HEK293 (cell line): ENCODE results near the gene TP63.

Experiments used
- CTCF ChIA-PET: fragments of 350-600 bp; formaldehyde crosslinking; extraction: SDS; loops from one replicate; lab custom pipeline; 2021; ENCODE audit warnings: antibody characterized with exemption; lab: Yijun Ruan, JAX
- POLR2A ChIA-PET: fragments of 300-600 bp; formaldehyde crosslinking; extraction: SDS; loops from one replicate; lab custom pipeline; 2020; ENCODE audit warnings: antibody characterized with exemption, inconsistent platforms; lab: Yijun Ruan, JAX
- H3K27ac ChIP-seq: fragments of 200-500 bp; sonication (Bioruptor generic); 2 replicates; pipeline ENCODE4 v1.5.1; 2014; ENCODE audit warnings: low read depth, low read length, control low read depth, inconsistent platforms; ENCODE audit errors: extremely low read depth
- H3K36me3 ChIP-seq, 2 experiments: fragments of 200-500 bp in 1 of 2; sonication (Bioruptor generic) in 1 of 2; 1 replicate in 1 of 2; 2 replicates in 1 of 2; pipeline ENCODE4 v1.5.1; 2014 to 2017; ENCODE audit warnings: inconsistent platforms in 2 of 2, low read length in 2 of 2; ENCODE audit not compliant: control insufficient read depth in 2 of 2, insufficient read depth in 1 of 2
- H3K4me1 ChIP-seq: fragments of 200-500 bp; sonication (Bioruptor generic); 2 replicates; pipeline ENCODE4 v1.5.1; 2014; ENCODE audit warnings: mild to moderate bottlenecking, low read length, inconsistent platforms; ENCODE audit not compliant: control insufficient read depth, insufficient read depth
- H3K4me3 ChIP-seq: 2 replicates; pipeline ENCODE4 v1.5.1; 2011; ENCODE audit warnings: low read depth, mild to moderate bottlenecking, control low read depth, low read length, moderate library complexity
- H3K9me3 ChIP-seq: fragments of 200-500 bp; sonication (Bioruptor generic); 2 replicates; pipeline ENCODE4 v1.5.1; 2014; ENCODE audit warnings: low read depth, low read length, inconsistent platforms; ENCODE audit not compliant: control insufficient read depth, insufficient read depth
- FEZF1 ChIP-seq: fragments of 450-650 bp; formaldehyde crosslinking; IDR thresholded peaks from 2 replicates; pipeline ENCODE4 v1.5.1; 2016; ENCODE audit warnings: missing biosample characterization, missing genetic modification characterization
- GLI2 ChIP-seq: fragments of 450-650 bp; formaldehyde crosslinking; IDR thresholded peaks from 2 replicates; pipeline ENCODE4; 2017; ENCODE audit warnings: missing biosample characterization, missing genetic modification characterization, low read depth, borderline replicate concordance
- KLF10 ChIP-seq: fragments of 450-650 bp; IDR thresholded peaks from 2 replicates; pipeline ENCODE4 v1.5.1; 2018; ENCODE audit warnings: missing biosample characterization, mild to moderate bottlenecking, missing genetic modification characterization
- REST ChIP-seq: fragments of 450-650 bp; formaldehyde crosslinking; IDR thresholded peaks from 2 replicates; pipeline ENCODE4 v1.5.1; 2016; ENCODE audit warnings: missing biosample characterization, missing genetic modification characterization
- ZIC2 ChIP-seq: fragments of 450-650 bp; formaldehyde crosslinking; IDR thresholded peaks from 2 replicates; pipeline ENCODE4 v1.5.1; 2016; ENCODE audit warnings: missing biosample characterization, missing genetic modification characterization
- ZNF202 ChIP-seq: fragments of 450-650 bp; formaldehyde crosslinking; IDR thresholded peaks from 2 replicates; pipeline ENCODE4 v1.5.1; 2016; ENCODE audit warnings: missing biosample characterization, missing genetic modification characterization, borderline replicate concordance
- ZNF324 ChIP-seq: fragments of 450-650 bp; formaldehyde crosslinking; IDR thresholded peaks from 2 replicates; pipeline ENCODE4 v1.5.1; 2016; ENCODE audit warnings: missing biosample characterization, missing genetic modification characterization
- ZNF426 ChIP-seq: fragments of 450-650 bp; formaldehyde crosslinking; IDR thresholded peaks from 2 replicates; pipeline ENCODE4 v1.5.1; 2017; ENCODE audit warnings: missing biosample characterization, missing genetic modification characterization, mild to moderate bottlenecking, inconsistent platforms, moderate library complexity
- ZNF514 ChIP-seq: fragments of 450-650 bp; formaldehyde crosslinking; IDR thresholded peaks from 2 replicates; pipeline ENCODE4 v1.5.1; 2016; ENCODE audit warnings: missing biosample characterization, missing genetic modification characterization
- ZNF654 ChIP-seq: fragments of 450-650 bp; formaldehyde crosslinking; IDR thresholded peaks from 2 replicates; pipeline ENCODE4 v1.5.1; 2016; ENCODE audit warnings: low read depth, missing biosample characterization, missing genetic modification characterization
- ZNF658 ChIP-seq: fragments of 450-650 bp; formaldehyde crosslinking; IDR thresholded peaks from 2 replicates; pipeline ENCODE4; 2016; ENCODE audit warnings: missing biosample characterization, missing genetic modification characterization
- TF ChIP-seq, protein P1 (sequence below): fragments of 450-650 bp; formaldehyde crosslinking; IDR thresholded peaks from 2 replicates; pipeline ENCODE4 v1.5.1; 2016; ENCODE audit warnings: missing biosample characterization, missing genetic modification characterization

Gene TP63

GRCh38 chr3:189942948-189943347 lies 311.8 kb downstream of the TP63 start:
- Histone ChIP-seq H3K9me3 (no peaks in the 10 kb centered on the region), H3K4me3 (no peak overlapping the region), H3K36me3 (no peaks in the 10 kb centered on the region), H3K27ac (no peak overlapping the region), H3K4me1 (no peaks in the 10 kb centered on the region)
- CTCF ChIA-PET, result interaction anchor here (0.9 kb wide), 1 partner anchor 15 kb away, joined by 3 read pairs; no protein-coding TSS in a partner anchor
- POLR2A ChIA-PET, result no interaction called here
- no peak for TF ChIP-seq KLF10 (tag by site-specific recombination)
- no peak for TF ChIP-seq ZNF324 (tag by site-specific recombination)
- no peak for TF ChIP-seq ZNF514 (tag by site-specific recombination)
- no peak for TF ChIP-seq ZNF654 (tag by site-specific recombination)
- no peak for TF ChIP-seq ZNF426 (tag by site-specific recombination)
- TF ChIP-seq, protein P1, sequence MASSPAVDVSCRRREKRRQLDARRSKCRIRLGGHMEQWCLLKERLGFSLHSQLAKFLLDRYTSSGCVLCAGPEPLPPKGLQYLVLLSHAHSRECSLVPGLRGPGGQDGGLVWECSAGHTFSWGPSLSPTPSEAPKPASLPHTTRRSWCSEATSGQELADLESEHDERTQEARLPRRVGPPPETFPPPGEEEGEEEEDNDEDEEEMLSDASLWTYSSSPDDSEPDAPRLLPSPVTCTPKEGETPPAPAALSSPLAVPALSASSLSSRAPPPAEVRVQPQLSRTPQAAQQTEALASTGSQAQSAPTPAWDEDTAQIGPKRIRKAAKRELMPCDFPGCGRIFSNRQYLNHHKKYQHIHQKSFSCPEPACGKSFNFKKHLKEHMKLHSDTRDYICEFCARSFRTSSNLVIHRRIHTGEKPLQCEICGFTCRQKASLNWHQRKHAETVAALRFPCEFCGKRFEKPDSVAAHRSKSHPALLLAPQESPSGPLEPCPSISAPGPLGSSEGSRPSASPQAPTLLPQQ (tag by site-specific recombination), result no peak

- CTCF ChIA-PET, result no interaction called here
- no peaks in the 10 kb centered on the region for H3K9me3 ChIP-seq
These were observed 313.3 kb downstream of the TP63 start for GRCh38 chr3:189944285-189945145.

GRCh38 chr3:189945935-189946709 lies 314.9 kb downstream of the TP63 start:
- H3K4me1 ChIP-seq, result no peaks in the 10 kb centered on the region
- H3K27ac ChIP-seq, result no peak overlapping the region
- no peaks in the 10 kb centered on the region for H3K9me3 ChIP-seq
- TF ChIP-seq FEZF1 (no peak), GLI2 (tag by site-specific recombination) (no peak), REST (tag by site-specific recombination) (peak; percentile 95), ZNF202 (tag by site-specific recombination) (no peak)
- TF ChIP-seq, all 188 proteins: peak for 1
- CTCF ChIA-PET, result interaction anchor here (1.0 to 4.8 kb wide), 3 partner anchors 294 to 677 kb away, joined by 3 to 29 read pairs (median 8); no protein-coding TSS in a partner anchor
- Histone ChIP-seq H3K36me3 (no peaks in the 10 kb centered on the region), H3K4me3 (no peak overlapping the region)
- POLR2A ChIA-PET, result no interaction called here

More at GRCh38 chr3:189944285-189945145, 313.3 kb downstream of the TP63 start:
- POLR2A ChIA-PET, result no interaction called here
- H3K36me3 ChIP-seq, result no peaks in the 10 kb centered on the region
- no peak overlapping the region for H3K4me3 ChIP-seq
- no peaks in the 10 kb centered on the region for H3K4me1 ChIP-seq
- TF ChIP-seq ZNF658 (tag by site-specific recombination), result no peak
- no peak for TF ChIP-seq ZIC2
- H3K27ac ChIP-seq, result no peak overlapping the region
